ENCODE data around the gene BTNL2.

Gene BTNL2

GRCh38 chr6:32401284-32401963 is 5.6 kb downstream of the BTNL2 start:
- no peak overlapping the region for H3K4me3 ChIP-seq (ENCODE audit: low read length)
- no peak for DNase-seq (ENCODE audit: low read depth)
- no peak for TF ChIP-seq CTCF (conservative IDR thresholded peaks at IDR 0.05; ENCODE audit: low read depth, low read length)

GRCh38 chr6:32397252-32397920 is 9.6 kb downstream of the BTNL2 start:
- DNase-seq (ENCODE audit: low read depth): no peak
- no peak for TF ChIP-seq CTCF (conservative IDR thresholded peaks at IDR 0.05; ENCODE audit: low read depth, low read length)
- H3K4me3 ChIP-seq (ENCODE audit: low read length): no peak overlapping the region

GRCh38 chr6:32396028-32396427 is 11.0 kb downstream of the BTNL2 start:
- TF ChIP-seq CTCF (conservative IDR thresholded peaks at IDR 0.05; ENCODE audit: low read depth, low read length): no peak
- no peak overlapping the region for H3K4me3 ChIP-seq (ENCODE audit: low read length)
- DNase-seq (ENCODE audit: low read depth): no peak

GRCh38 chr6:32393665-32394420 is 13.1 kb downstream of the BTNL2 start:
- H3K4me3 ChIP-seq (ENCODE audit: low read length): no peak overlapping the region
- DNase-seq (ENCODE audit: low read depth): peak; percentile 14
- no peak for TF ChIP-seq CTCF (conservative IDR thresholded peaks at IDR 0.05; ENCODE audit: low read depth, low read length)

- TF ChIP-seq CTCF (conservative IDR thresholded peaks at IDR 0.05; ENCODE audit: low read depth, low read length): no peak
- H3K4me3 ChIP-seq (ENCODE audit: low read length): no peak overlapping the region
- no peak for DNase-seq (ENCODE audit: low read depth)
Observed at GRCh38 chr6:32391505-32391904, 15.5 kb downstream of the BTNL2 start.

- no peak for TF ChIP-seq CTCF (conservative IDR thresholded peaks at IDR 0.05; ENCODE audit: low read depth, low read length)
- no peak overlapping the region for H3K4me3 ChIP-seq (ENCODE audit: low read length)
- no peak for DNase-seq (ENCODE audit: low read depth)
Observed at GRCh38 chr6:32387589-32388340, 19.2 kb downstream of the BTNL2 start.
